ENCODE results near the gene PHYH.
"Not testable (repeated sequence)": the region's sequence is repeated elsewhere in the genome, so short reads cannot be mapped to it uniquely, and the experiment has no call there.

PHYH gene

GRCh38 chr10:13276749-13277365 is 23.0 kb downstream of the PHYH start:
- TF ChIP-seq, protein P1, sequence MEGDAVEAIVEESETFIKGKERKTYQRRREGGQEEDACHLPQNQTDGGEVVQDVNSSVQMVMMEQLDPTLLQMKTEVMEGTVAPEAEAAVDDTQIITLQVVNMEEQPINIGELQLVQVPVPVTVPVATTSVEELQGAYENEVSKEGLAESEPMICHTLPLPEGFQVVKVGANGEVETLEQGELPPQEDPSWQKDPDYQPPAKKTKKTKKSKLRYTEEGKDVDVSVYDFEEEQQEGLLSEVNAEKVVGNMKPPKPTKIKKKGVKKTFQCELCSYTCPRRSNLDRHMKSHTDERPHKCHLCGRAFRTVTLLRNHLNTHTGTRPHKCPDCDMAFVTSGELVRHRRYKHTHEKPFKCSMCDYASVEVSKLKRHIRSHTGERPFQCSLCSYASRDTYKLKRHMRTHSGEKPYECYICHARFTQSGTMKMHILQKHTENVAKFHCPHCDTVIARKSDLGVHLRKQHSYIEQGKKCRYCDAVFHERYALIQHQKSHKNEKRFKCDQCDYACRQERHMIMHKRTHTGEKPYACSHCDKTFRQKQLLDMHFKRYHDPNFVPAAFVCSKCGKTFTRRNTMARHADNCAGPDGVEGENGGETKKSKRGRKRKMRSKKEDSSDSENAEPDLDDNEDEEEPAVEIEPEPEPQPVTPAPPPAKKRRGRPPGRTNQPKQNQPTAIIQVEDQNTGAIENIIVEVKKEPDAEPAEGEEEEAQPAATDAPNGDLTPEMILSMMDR (conservative IDR thresholded peaks at IDR 0.05; ENCODE audit: control insufficient read depth, insufficient read depth, low read depth, low read length) = peak; percentile 21
- DNase-seq (ENCODE audit: low read depth) = peak; percentile 28
- H3K4me3 ChIP-seq (ENCODE audit: control insufficient read depth, low read depth, low read length) = no peak overlapping the region

DNA sequence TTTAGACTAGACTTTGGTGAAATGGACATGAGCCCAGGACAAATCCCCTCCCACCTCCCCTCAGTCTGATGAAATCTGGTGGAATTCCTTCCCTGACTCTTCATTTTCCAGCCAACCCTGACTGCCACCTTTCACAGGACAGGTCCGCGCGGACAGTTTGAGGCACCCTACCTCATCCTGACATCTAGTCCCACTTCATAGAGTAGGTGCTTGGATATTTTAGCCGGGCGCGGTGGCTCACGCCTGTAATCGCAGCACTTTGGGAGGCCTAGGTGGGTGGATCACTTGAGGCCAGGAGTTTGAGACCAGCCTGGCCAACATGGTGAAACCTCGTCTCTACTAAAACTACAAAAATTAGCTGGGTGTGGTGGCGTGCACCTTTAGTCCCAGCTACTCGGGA is 23.7 kb downstream of the PHYH start:
- DNase-seq (ENCODE audit: low read depth); H3K4me3 ChIP-seq (ENCODE audit: control insufficient read depth, low read depth, low read length): not testable (repeated sequence)

DNA sequence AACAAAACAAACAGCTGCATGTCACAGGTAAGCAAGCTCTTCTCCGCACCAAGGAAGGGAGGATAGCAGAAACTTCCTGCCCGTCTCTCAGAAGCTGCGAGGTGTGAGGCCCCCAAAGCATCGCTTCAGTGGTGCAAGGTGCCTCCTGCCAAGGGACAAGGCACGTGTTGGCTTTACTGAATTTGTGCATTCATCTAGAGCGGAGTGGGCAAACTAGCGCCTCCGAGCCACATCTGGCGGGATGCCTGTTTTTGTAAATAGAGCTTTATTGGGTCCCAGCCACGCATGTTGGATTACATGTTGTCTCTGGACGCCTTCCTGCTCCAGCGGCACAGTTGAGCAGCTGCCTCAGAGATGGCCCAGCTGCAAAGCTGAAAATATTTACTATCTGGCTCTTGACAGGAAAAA is 27.7 kb downstream of the PHYH start:
- TF ChIP-seq, protein P1 (conservative IDR thresholded peaks at IDR 0.05; ENCODE audit: control insufficient read depth, insufficient read depth, low read depth, low read length) = no peak
- peak; percentile 24 for DNase-seq (ENCODE audit: low read depth)
- H3K4me3 ChIP-seq (ENCODE audit: control insufficient read depth, low read depth, low read length) = no peak overlapping the region

DNA sequence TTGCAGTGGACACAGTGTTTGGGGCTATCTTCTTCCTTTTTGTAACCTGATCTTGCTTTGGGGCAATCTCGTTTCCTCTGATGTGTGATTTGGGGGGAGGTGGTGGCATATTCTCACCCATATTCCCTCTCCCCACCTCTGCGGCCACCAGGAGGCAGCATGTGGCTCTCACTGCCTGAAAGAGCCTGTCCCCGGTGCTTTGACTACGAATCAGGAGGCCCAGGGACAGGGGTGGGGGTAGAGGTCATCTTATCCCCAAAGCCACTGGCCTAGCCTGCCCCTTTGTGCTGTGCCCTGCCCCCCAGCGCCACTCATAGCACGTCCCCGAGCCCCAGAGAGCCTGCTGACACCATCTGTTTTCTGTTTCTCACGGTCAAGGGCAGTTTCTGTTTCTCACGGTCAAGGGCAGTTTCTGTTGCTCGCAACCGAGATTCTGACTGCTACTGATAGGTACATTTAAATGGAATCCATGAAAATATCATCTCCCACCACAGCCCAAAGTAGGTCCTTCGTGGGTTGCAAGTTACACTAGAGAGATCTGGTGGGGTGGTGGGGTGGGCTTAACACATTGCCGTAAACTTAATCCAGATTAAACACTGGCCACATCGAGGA is 28.2 kb downstream of the PHYH start:
- TF ChIP-seq, protein P1 (conservative IDR thresholded peaks at IDR 0.05; ENCODE audit: control insufficient read depth, insufficient read depth, low read depth, low read length) = peak; percentile 39
- DNase-seq (ENCODE audit: low read depth) = peak; percentile 8
- H3K4me3 ChIP-seq (ENCODE audit: control insufficient read depth, low read depth, low read length) = no peak overlapping the region

- TF ChIP-seq, protein P1 (conservative IDR thresholded peaks at IDR 0.05; ENCODE audit: control insufficient read depth, insufficient read depth, low read depth, low read length) = no peak
- no peak overlapping the region for H3K4me3 ChIP-seq (ENCODE audit: control insufficient read depth, low read depth, low read length)
- peak; percentile 53 for DNase-seq (ENCODE audit: low read depth)
These were observed 28.9 kb downstream of the PHYH start for GRCh38 chr10:13270877-13271551.

DNA sequence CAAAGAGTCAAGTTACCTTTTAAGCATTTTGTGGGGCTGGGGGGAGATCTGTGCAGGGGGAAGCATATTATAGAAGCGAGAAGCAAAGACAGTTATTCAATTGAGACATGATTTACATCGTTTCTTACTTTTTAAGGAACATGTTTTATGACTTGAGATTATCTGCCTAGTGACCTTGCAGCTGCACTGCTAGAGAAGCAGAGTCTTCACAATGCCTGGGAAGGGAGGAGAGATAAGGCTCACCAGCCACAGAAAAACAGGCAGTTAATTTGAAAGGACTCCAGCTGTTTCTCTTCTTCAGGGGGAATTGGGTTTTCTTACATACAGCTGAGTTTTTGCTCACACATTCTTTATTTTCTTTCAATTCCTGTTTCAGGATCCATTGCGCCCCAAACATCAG is 31.0 kb downstream of the PHYH start:
- TF ChIP-seq, protein P1 (conservative IDR thresholded peaks at IDR 0.05; ENCODE audit: control insufficient read depth, insufficient read depth, low read depth, low read length) = no peak
- DNase-seq (ENCODE audit: low read depth) = no peak
- no peak overlapping the region for H3K4me3 ChIP-seq (ENCODE audit: control insufficient read depth, low read depth, low read length)

- DNase-seq (ENCODE audit: low read depth) = no peak
- TF ChIP-seq, protein P1 (conservative IDR thresholded peaks at IDR 0.05; ENCODE audit: control insufficient read depth, insufficient read depth, low read depth, low read length) = no peak
- no peak overlapping the region for H3K4me3 ChIP-seq (ENCODE audit: control insufficient read depth, low read depth, low read length)
These were observed 31.6 kb downstream of the PHYH start for GRCh38 chr10:13268310-13268709.

All from fibroblast of mammary gland (primary cell).